ENCODE results near the gene PTRH1.

The PTRH1 gene

GRCh38 chr9:127716412-127716811 is 949 bp upstream of the PTRH1 start:
- no peak for DNase-seq

GRCh38 chr9:127714951-127715469 is 453 bp downstream of the PTRH1 start:
- DNase-seq, result no peak

- DNase-seq, result no peak
Observed at GRCh38 chr9:127714020-127714750, 1.3 kb downstream of the PTRH1 start.

- no peak for DNase-seq
Observed at GRCh38 chr9:127712867-127713266, 2.6 kb downstream of the PTRH1 start.

GRCh38 chr9:127712371-127712770 is 3.1 kb downstream of the PTRH1 start:
- no peak for DNase-seq

- DNase-seq, result peak; percentile 58
Observed at GRCh38 chr9:127711831-127712274, 3.6 kb downstream of the PTRH1 start.

- no peak for DNase-seq
Observed at GRCh38 chr9:127711226-127711701, 4.2 kb downstream of the PTRH1 start.

- no peak for DNase-seq
Observed at GRCh38 chr9:127710204-127710783, 5.2 kb downstream of the PTRH1 start.

GRCh38 chr9:127708952-127709587 is 6.4 kb downstream of the PTRH1 start:
- DNase-seq, result no peak

GRCh38 chr9:127707766-127708165 is 7.7 kb downstream of the PTRH1 start:
- DNase-seq, result no peak

GRCh38 chr9:127706836-127707241 is 8.6 kb downstream of the PTRH1 start, which contains the start of gene CFAP157:
TSS of gene CFAP157 (plus strand) at chr9:127706988. CDS start at chr9:127707032, 44 bp downstream.
- DNase-seq, result no peak

GRCh38 chr9:127705577-127706379 is 9.7 kb downstream of the PTRH1 start:
- no peak for DNase-seq

GRCh38 chr9:127703289-127703946 is 12.0 kb downstream of the PTRH1 start:
- DNase-seq, result no peak

GRCh38 chr9:127700594-127701255 is 14.7 kb downstream of the PTRH1 start:
- DNase-seq, result no peak

- no peak for DNase-seq
Observed at GRCh38 chr9:127700140-127700539, 15.3 kb downstream of the PTRH1 start.

GRCh38 chr9:127698985-127699670 is 16.3 kb downstream of the PTRH1 start:
- DNase-seq, result peak; percentile 71

GRCh38 chr9:127698386-127698785 is 17.1 kb downstream of the PTRH1 start:
- DNase-seq, result no peak

GRCh38 chr9:127697575-127697974 is 17.9 kb downstream of the PTRH1 start:
- DNase-seq, result no peak

- no peak for DNase-seq
Observed at GRCh38 chr9:127694890-127695720, 20.4 kb downstream of the PTRH1 start.

- no peak for DNase-seq
Observed at GRCh38 chr9:127693697-127694096, 21.8 kb downstream of the PTRH1 start.

Measured in NCI-H2171 (cell line).